NCI-H2029 treated with DMSO at 0.1 percent for 48 hours (cell line): ENCODE results near the gene ZNF516.

Experiments used
- DNase-seq: peaks from one replicate; lab custom pipeline; 2025; lab: John Stamatoyannopoulos, UW

The ZNF516 gene

DNA sequence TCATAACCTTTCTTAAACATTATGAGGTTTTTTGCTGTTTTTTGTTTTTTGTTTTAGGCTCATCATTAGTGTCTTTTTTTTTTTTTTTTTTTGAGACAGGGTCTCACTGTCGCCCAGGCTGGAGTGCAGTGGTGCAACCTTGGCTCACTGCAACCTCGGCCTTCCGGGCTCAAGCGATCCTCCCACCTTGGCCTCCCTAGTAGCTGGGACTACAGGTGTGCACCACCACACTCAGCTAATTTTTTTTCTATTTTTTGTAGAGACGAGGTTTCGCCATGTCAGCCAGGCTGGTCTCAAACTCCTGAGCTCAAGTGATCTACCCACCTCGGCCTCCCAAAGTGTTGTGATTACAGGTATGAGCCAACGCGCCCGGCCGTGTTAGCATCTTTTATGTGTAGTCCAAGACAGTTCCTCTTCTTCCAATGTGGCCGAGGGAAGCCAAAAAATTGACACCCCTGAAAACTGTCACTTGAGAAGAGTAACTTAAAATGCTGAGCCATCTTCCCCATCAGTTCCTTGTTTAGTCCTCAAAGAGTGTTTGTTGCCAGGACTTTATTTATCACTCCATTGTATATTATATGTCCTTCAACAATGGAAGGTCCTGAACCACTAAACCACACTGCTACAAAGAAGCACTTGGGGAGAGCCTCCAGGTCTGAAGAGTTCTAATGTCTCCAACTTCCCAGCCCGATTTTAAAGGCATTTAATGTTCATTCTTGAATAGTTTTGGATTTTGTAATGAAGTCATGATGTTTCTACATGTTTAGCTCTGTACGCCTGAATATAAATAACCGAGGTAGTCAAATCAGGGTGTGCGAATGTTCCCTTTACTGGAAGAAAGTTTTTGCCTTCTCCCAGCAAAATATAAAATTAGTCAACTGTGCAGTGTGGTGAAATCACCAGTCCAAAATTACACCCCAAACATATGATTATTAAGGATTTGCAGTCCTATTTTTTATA, 26.4 kb downstream of the ZNF516 start:
- no peak for DNase-seq

DNA sequence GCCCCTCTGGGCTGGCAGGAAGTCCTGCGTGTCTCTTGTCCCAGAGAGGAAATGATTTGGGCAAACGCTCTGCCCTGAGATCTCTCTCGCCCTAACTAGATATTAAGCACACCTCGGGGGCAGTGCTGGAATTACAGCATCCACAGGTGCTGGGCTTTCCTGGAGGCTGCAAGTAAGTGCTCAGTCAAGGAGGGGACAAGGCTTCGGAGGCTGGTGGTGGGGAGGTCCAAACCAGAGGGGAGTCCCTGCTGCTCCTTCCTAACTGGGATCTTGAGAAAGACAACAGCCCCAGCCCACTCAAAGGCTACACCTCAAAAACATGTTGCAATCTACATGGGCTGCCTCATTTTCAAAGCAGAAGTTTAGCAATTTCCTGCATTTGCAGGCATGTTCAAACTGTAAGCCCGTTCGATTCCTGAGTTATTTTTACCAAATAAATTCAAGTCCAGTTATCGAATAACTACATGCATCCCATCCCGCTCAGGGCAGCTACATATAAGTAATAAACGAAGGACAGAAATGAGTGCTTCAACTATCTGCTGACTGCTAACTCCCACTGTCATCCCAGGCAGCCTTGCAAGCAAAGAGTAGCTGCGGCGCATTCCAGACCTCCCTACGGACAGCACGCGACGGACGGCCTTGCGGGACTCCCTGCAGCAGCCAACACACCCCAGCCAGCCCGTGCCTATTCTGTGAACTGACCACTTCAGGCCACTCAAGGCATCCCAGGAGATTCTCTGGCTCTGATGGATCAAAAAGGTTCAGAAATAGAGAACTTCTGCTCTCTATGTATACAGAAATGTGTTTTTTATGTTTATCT, 27.5 kb downstream of the ZNF516 start:
- DNase-seq = no peak

- DNase-seq = no peak
Observed at GRCh38 chr18:76466410-76466991, 28.5 kb downstream of the ZNF516 start.

DNA sequence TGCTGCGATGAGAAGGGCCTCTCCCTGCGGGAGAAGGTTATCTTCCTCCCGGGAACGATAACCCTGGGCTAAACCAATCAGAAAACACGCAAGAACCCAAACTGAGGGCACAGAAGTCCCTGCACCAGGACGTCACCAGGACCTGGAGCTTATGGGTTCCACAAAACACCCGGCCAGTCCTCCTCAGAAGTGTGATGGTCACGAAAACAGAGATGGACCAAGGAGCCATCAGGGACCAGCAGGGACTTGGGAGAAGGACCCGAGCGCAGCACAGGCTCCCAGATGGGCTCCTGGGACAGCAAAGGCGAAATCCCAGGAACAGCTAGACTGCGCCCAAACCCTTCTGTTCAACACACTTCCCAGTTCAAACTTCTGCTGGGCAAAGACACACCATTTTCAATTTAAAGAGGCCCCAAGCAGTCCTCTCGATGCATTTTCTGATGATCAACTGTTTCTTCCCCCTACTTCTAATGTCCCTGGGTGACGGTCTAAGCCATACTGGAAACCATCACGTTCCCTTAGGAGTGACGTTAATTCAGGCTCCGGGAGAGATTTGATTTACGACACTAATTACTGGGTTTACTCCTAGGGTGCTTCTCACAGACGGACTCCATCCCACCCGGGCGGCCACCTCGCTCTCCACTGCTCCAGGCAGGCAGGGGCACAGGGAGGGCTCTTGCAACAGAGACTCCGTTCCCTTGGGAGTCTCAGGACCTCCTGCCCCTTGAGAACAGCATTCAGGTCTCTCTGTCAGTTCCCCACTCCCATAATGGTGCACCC, 29.2 kb downstream of the ZNF516 start:
- no peak for DNase-seq

- no peak for DNase-seq
Observed at GRCh38 chr18:76464281-76465259, 30.5 kb downstream of the ZNF516 start.

DNA sequence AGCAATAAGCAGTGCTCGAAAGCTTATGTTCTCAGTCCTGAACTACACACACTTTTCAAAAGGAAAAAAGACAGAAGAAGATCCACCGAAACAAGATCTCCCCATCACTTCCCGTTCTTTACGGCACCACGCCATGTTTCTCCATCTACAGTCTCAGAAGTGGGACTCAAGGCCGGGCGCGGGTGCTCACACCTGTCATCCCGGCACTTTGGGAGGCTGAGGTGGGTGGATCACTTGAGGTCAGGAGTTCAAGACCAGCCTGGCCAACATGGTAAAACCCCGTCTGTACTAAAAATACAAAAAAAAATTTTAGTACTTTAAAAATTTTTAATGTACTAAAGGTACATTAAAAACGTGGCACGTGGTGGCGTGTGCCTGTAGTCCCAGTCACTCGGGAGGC, 31.2 kb downstream of the ZNF516 start:
- DNase-seq = no peak

DNA sequence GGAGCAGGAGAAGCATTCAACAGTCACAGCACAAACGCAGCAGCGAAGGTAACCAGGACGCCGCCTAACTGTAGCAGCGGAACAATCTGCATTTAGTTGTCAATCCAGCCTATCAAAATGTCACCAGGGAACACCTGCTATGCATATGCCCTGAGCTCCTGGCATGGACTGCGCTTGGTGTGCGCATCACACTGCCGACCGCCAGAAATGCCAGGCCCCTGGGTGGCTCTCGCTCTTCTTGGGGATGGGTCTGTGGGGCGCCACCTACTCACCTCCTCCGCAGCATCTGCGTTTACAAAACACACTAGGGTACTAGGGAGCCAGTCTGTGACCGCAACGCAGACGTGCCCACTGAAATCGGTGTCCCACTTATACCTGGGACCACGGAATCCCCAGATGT, 31.7 kb downstream of the ZNF516 start:
- DNase-seq = no peak

DNA sequence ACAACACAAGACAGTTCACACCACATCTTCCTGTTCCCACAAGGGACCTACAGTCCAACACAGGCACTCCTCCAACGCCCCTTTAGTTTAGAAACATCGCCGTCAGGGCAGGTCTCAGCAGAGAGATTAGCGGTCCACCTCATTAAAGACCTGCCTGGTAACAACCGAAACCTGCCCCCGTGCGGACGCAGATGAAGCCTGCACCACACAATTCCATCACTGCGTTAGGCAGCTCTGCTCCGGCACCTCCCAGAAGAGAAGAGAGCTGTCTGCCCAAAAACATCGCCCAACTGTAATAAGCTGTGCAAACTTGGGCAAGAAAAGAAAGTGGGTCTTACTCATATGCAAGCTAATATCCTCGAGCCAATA, 32.7 kb downstream of the ZNF516 start:
- no peak for DNase-seq

DNA sequence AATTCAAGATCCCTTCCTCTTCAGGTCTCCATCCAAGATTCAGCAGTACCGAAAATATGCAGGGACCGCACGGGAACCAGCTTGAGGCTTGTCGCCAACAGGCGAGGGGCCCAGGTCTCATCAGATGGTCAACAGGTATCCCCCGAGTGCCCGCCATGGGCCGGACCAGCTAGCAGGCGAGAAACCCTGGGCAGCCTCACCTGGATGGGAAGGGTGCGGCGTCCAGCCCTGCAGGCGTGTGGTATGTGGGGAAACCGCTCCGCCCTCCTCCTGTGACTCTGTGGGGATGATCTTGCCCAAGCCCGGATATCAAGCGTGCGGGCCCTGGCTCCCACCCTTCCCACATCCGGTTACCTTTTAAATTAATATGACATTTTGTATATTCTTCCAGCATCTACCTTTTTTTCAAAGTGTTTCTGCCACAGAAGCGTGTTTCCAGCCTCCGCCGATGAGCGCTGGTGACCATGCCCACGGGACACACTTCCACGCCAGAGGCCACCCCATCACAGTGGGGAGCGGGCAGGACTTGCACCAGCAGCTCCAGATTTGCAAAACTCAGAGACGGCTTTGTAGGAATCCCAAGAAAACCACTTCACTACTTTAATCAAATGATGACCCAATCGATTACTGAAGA, 33.2 kb downstream of the ZNF516 start:
- DNase-seq = no peak

DNA sequence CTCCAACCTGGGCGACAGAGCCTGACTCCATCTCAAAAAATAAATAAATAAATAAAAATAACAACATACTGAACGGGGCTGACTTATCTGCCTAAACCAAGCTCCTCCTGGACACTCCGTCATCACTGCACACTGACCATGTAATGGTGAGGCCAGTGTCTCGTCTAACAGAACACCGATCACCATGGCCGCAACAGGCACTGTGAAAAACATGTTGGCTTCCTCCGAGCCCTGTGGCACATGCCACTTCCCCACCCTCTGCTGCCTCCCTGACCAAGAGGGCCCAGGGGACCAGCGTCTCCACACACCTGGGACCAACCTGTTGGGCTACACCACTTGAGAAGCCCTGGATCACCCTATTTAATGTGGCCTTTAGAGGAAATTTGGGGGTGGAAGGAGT, 33.9 kb downstream of the ZNF516 start:
- no peak for DNase-seq

DNA sequence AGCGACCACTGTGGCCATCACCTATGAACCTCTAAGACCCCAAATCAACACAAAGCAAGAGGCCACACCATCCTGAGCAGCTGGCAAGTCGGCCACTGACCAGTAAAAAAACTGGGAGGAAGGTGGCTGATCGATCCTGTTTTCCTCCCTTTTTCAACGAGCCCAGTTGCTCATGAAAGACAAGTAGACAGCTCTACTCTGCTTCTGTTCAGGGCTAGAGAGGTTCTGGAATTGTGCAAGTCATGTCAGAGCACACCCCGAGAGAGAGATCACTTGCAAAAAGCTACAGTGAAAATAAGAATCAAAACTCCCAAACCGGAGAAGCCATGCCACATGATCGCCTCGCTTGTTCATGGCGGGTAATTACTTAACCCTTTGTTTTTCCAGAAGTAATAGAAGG, 34.6 kb downstream of the ZNF516 start:
- DNase-seq = no peak

GRCh38 chr18:76459687-76460350, 35.2 kb downstream of the ZNF516 start:
- DNase-seq = no peak

DNA sequence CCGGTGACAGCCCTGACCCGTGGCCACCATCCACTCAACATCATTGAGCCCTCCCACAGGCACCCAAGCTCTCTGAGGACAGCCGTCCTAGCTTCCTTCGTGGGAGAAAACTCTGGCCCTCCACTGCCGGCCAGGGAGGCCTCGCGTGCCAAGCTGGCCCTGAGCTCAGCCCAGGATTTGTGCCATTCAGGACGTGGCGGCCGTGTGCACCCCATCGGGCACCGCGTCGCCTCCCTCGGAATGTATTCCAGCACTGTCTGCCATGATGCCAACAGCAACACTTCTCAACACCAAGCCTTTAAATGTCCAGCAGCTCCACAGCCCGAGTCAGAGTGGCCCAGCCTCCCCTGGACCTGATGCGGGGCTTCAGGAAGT, 35.7 kb downstream of the ZNF516 start:
- DNase-seq = no peak

GRCh38 chr18:76458522-76459311, 36.3 kb downstream of the ZNF516 start:
- no peak for DNase-seq

- DNase-seq = no peak
Observed at GRCh38 chr18:76457957-76458356, 37.1 kb downstream of the ZNF516 start.

GRCh38 chr18:76457475-76457874, 37.6 kb downstream of the ZNF516 start:
- no peak for DNase-seq

- no peak for DNase-seq
Observed at GRCh38 chr18:76456823-76457222, 38.2 kb downstream of the ZNF516 start.

- no peak for DNase-seq
Observed at GRCh38 chr18:76456018-76456750, 38.9 kb downstream of the ZNF516 start.
